Caki2 (cell line): ENCODE data around the gene ZNF839. TPM values are rescaled to one million over a fixed set of nuclear protein-coding genes. Genes with fewer than 3 reads are reported as not detected.
A peak's percentile ranks its signal among the peaks of the same experiment; 100 is the strongest.

Source experiments
- DNase-seq: peaks from one replicate; pipeline ENCODE4 v3.0.0-alpha.2; 2015; ENCODE audit warnings: low read depth
- in situ Hi-C: cut with HindIII; loops from 2 replicates; pipeline ENCODE4 v1.10.0; 2016; ENCODE audit warnings: low sequenced_read_pairs, low pct_unique_long_range_greater_than_20kb, mixed read lengths
- total RNA-seq: library from RNA; depleted of rRNA; stranded (reverse); fragments of >200 nt; shearing (Covaris generic); gene quantifications from 2 replicates; pipeline ENCODE4 v1.2.3, GENCODE V29; 2014; ENCODE audit warnings: low replicate concordance; rRNA removed

ZNF839 gene
- total RNA-seq, 1 experiment from 2014 or later, result 7.5 TPM

DNA sequence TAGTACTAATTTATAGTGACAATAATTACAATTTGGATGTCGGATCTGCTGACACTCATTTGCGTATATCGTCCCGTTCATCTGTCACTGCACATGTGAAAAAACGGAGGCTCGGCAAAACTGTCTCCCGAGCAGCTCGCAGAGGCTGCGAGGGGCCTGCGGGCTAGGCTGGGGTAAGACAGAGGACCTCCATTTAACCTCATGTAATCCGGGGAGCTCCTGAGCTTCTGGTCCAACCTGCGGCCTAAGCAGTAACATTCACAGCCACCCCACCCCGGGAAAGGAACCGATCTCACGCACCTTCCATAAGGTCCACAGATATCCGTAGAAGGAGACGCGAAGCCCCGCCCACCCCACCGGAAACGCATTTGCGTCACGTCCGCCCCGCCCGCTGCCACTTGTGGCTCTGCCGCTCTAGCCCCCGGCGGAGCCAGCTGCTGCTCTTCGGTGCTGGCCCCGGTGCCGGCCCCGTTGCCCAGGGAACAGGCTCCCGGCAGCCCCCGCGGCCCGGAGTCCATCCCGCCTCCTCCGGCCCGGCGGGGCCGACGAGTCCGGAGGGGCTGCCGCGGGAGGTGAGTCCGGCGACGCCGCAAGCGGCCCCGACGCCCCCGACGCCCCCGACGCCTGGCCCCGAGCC lies 43.1 kb downstream of the ZNF839 start, which contains the start of the genes CINP and TECPR2:
TSS of gene CINP (minus strand) at position 346 of the 637 bp plus-strand sequence. CDS start at position 307, 39 bp downstream.
TSS of gene TECPR2 (plus strand) at position 397 of the 637 bp plus-strand sequence. CDS start 13,781 bp downstream, outside the sequence.
- peak; percentile 73 for DNase-seq
- in situ Hi-C loops, result no loop called here

DNA sequence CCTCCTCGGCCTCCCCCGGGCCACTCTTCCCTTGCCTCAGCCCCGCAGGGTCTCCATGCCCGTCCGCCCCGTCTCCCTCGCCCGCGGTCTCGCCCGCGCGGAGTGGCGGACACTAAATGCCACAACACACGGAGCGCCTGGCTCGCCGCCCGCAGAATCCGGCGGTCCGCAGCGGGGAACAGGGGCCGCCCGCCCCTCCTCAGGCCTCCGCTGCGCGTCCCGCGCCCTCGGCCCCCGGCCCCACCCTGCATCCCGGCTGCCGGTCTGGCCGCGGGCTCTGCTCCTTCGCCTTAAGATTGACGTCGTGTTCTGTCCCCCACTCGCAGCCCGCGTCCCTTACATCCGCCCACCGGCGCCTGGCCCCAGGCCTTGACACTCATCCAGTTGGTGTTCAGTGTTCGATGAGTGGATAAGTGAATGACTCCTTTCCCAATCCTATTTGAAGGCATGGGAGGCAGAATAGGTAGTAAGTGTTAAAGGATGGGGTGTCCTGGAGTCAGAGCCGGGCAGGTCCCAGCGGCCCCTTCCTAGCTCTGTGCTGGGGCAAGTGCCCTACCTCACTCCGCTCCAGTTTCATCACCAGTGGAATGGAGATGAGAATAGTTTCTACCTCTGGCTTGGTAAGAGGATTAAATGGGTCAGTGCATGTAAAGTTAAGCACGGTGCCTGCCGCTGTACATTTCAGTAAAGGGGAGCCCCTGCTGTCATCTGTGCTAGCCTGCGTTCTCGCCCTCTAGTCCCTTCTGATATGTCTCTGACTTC lies 43.8 kb downstream of the ZNF839 start:
- in situ Hi-C loops, result no loop called here
- DNase-seq, result no peak

DNA sequence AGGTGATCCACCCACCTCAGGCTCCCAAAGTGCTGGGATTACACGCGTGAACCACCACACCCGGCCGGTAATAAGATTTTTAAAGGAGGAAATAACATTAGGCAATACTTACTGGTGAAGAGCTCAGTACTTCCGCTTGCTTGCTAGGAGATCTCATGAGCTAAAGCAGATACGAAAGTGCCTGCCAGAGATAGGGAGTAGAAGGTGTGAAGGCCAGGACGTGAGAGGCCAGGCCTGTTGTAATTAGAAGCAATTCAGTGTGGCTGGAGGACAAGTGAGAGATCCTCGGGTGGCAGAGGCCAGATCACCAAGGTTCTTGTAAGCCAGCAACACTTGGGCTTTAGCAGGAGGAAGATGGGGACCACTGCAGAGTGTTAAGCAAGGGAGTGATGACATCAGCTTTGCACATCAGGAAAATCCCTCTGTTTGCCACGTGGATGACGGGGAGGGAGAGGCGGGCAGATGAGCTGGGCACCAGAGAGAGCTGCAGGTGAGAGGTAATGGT lies 50.8 kb downstream of the ZNF839 start:
- DNase-seq, result no peak

DNA sequence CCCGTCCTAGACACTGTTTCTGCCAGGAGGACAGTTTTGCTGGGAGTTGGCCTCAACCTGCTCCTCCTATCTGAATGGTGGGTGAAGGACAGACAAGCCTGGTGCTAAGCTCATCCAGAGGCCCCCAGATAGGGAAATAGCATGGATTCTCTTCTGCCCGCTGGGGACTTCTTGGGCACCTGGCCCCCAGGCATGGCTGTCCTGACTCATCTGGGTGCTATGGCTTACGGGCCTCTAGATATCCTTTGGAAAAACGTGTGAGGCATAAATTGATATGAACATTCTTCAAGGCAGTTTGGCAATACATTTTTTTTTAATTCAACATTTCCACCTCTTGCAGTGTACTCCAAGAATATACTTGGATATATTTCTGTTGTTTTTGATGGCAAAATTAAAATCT lies 51.8 kb downstream of the ZNF839 start:
- DNase-seq, result no peak
- in situ Hi-C loops, result no loop called here

More for the DNA sequence above, 50.8 kb downstream of the ZNF839 start:
- in situ Hi-C loops, result no loop called here

DNA sequence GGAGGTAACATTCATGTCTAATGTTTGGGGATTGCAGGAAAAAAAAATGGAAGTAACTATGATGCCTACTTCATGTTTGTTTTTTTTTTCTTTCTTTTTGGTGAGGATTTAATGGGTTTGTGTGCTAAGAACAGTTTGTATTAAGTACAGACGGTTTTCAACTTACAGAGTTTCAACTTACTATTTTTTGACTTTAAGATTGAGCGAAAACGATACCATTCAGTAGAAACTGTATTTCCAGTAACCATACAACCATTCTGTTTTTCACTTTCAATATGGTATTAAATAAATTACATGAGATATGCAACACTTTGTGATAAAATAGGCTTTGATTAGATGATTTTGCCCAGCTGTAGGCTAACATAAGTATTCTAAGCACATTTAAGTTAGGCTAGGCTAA lies 53.6 kb downstream of the ZNF839 start:
- in situ Hi-C loops, result no loop called here

DNA sequence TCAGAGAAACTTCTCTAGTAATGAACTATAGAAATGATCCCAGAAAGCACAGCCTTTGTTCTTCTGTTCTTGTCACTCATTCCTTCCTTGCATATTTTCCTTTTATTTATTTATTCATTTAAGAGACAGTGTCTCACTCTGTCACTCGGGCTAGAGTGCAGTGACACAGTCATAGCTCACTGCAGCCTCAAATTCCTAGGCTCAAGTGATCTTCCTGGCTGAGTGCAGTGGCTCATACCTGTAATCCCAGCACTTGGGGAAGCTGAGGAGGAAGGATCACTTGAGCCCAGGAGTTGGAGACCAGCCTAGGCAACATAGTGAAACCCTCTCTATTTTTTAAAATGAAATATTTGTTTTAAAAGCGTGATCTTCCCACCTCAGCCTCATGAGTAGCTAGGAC lies 54.7 kb downstream of the ZNF839 start:
- no peak for DNase-seq
- in situ Hi-C loops, result no loop called here

More for the DNA sequence above, 53.6 kb downstream of the ZNF839 start:
- DNase-seq, result no peak

DNA sequence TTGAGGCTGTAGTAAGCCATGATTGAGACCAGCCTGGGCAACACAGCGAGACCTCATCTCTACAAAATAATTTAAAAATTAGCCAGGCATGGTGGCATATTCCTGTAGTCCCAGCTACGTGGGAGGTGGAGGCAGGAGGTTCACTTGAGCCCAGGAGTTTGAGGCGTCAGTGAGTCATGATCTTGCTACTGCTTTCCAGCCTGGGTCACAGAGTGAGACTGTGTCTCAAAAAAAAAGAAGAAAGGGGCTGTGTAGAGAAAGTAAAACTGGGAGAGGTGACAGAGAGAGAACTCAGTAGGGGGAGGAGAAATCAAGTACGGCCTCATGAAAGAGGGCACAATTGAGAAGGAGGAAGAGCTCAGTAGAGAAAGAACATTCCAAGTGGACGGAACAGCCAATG lies 55.6 kb downstream of the ZNF839 start:
- no peak for DNase-seq
- in situ Hi-C loops, result no loop called here

DNA sequence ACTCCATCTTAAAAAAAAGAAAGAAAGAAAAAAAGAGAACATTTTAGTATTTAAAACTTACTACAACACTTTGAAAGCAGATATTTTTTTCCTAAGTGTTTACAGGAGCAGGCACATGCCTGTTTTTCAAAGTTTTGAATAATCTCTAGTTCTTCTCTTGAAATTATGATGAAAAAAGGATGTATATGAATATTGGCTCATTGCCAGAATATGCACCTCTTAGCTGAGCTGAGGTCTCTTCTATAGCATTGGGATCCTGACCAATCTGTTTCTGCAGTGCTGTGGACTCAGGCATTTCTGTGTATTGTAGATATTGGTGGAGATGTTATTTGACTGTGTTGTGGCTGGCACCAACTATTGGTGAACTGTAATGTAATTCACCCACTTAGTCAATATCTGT lies 58.1 kb downstream of the ZNF839 start:
- in situ Hi-C loops, result no loop called here
- no peak for DNase-seq

DNA sequence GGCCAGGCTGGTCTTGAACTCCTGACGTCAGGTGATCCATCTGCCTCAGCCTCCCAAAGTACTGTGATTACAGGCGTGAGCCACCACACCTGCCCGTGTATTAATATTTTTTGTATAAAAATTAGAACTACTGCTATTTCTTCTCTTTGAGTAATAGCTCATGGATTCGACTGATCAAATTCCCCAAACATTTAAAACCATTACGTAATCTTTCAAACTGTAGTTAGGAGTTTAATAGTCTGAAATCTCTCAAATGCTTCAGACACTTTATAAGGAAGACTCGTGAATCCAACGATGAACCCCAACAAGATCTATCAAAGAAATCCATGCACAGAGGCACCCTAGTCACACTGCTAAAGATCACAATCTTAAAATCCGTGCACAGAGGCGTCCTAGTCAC lies 59.3 kb downstream of the ZNF839 start:
- no peak for DNase-seq
- in situ Hi-C loops, result no loop called here

DNA sequence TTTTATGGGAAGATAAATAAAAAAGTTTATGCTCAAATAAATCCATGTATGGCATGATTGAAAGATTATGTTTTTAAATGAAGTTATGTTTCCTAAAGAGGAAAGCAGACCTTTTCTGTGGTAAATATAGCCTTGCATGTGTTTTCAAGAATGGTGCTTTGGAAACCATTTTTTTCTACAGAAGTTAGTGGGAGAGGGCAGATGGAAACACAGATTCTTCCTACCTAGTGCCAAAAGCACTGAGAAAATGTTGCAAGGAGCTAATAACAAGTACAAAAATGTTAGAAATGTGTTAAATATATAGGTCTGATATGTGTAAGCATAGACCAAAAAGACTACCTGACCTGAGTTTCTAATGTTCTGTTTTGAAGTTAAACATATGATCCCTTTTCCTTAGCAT lies 67.5 kb downstream of the ZNF839 start:
- in situ Hi-C loops, result no loop called here
- DNase-seq, result no peak

DNA sequence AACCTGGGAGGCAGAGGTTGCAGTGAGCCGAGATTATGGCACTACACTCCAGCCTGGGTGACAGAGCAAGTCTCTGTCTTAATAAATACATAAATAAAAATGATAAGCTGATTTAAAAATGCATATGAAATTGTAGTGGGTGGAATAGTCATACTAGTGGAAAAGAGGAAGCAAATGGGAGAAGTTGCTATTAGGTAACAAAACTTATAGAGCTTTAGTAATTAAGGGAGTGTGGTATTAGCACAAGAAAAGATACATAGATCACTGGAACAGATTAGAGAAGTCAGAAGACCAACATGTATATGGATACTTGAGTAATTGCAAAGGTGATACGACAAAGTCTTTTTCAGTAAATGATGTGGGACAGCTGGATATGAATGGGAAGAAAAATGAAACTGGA lies 69.7 kb downstream of the ZNF839 start:
- DNase-seq, result no peak
- in situ Hi-C loops, result no loop called here

DNA sequence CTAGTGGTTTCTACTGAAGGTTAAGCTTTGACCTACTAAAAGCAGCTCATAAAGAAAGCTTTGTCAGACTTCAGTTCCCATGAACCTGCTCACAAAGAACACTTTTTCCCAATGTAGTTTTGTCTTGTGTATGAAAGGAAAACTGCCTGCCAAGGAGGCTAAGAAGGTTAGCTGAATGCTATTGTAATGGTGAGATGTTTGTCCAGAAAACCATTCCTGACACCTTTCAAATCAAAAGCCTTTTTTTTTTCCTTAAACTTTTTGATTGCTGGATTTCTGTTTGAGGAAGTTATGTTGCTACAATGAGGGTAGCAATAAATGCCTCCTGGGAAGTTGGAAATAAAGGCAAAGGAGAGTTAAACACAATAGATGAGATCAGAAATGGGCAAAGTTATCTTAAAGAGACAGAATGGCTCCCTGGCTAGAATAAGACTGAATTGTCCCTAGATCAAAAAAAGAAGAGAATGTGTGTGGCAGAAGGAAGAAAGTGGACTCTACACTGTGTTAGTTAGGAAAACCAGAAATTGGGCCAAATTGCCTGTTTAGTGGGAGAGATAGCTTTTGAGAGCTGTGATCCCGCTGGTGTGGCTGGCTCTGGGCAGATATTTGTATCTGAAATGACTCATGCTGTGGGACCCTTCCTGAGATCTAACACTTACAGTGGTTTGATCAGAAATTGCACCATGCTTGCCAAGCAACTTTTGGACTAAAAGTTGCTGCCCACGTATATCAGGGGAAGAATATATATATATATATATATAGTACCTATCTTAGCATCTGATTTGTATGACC lies 70.7 kb downstream of the ZNF839 start:
- in situ Hi-C loops, result no loop called here
- no peak for DNase-seq

Other genes starting within 250 kb of the ZNF839 start
- 95.3 and 116 TPM in 2 replicates for gene HSP90AA1, start 232.7 kb upstream of the ZNF839 start, total RNA-seq
- 17.0 and 30.0 TPM in 2 replicates for gene WDR20, start 179.8 kb upstream of the ZNF839 start, total RNA-seq
- gene MOK, start 14.6 kb upstream of the ZNF839 start, total RNA-seq, result 41.9 and 116 TPM in 2 replicates
- 30.6 and 48.4 TPM in 2 replicates for gene CINP, start 43.1 kb downstream of the ZNF839 start, total RNA-seq
- 2.0 and 10.3 TPM in 2 replicates for gene TECPR2, start 43.2 kb downstream of the ZNF839 start, total RNA-seq
- 14.1 and 27.5 TPM in 2 replicates for gene ANKRD9, start 190.0 kb downstream of the ZNF839 start, total RNA-seq